ENCODE results near the gene FARP2.
"Not testable (repeated sequence)": the region's sequence is repeated elsewhere in the genome, so short reads cannot be mapped to it uniquely, and the experiment has no call there.

The FARP2 gene

GRCh38 chr2:241363426-241363825, 7.3 kb downstream of the FARP2 start:
- in situ Hi-C loops (cut with MboI; ENCODE audit: low sequenced_read_pairs) = no loop called here

- in situ Hi-C loops (cut with MboI; ENCODE audit: low sequenced_read_pairs) = no loop called here
These were observed 8.7 kb downstream of the FARP2 start for GRCh38 chr2:241364781-241365180.

- in situ Hi-C loops (cut with MboI; ENCODE audit: low sequenced_read_pairs) = no loop called here
These were observed 10.6 kb downstream of the FARP2 start for GRCh38 chr2:241366678-241367077.

- in situ Hi-C loops (cut with MboI; ENCODE audit: low sequenced_read_pairs) = no loop called here
These were observed 12.6 kb downstream of the FARP2 start for GRCh38 chr2:241368643-241369042.

GRCh38 chr2:241372361-241372992, 16.4 kb downstream of the FARP2 start:
- in situ Hi-C loops (cut with MboI; ENCODE audit: low sequenced_read_pairs) = no loop called here

GRCh38 chr2:241373446-241373845, 17.4 kb downstream of the FARP2 start:
- in situ Hi-C loops (cut with MboI; ENCODE audit: low sequenced_read_pairs) = no loop called here

- in situ Hi-C loops (cut with MboI; ENCODE audit: low sequenced_read_pairs) = not testable (repeated sequence)
These were observed 17.8 kb downstream of the FARP2 start for GRCh38 chr2:241373906-241374305.

- in situ Hi-C loops (cut with MboI; ENCODE audit: low sequenced_read_pairs) = no loop called here
These were observed 19.2 kb downstream of the FARP2 start for GRCh38 chr2:241375300-241375699.

GRCh38 chr2:241376808-241377207, 20.7 kb downstream of the FARP2 start:
- in situ Hi-C loops (cut with MboI; ENCODE audit: low sequenced_read_pairs) = no loop called here

GRCh38 chr2:241378816-241379215, 22.7 kb downstream of the FARP2 start:
- in situ Hi-C loops (cut with MboI; ENCODE audit: low sequenced_read_pairs) = no loop called here

- in situ Hi-C loops (cut with MboI; ENCODE audit: low sequenced_read_pairs) = no loop called here
These were observed 23.7 kb downstream of the FARP2 start for GRCh38 chr2:241379481-241380480.

- in situ Hi-C loops (cut with MboI; ENCODE audit: low sequenced_read_pairs) = no loop called here
These were observed 25.8 kb downstream of the FARP2 start for GRCh38 chr2:241381872-241382271.

GRCh38 chr2:241385450-241385849, 29.4 kb downstream of the FARP2 start:
- in situ Hi-C loops (cut with MboI; ENCODE audit: low sequenced_read_pairs) = not testable (repeated sequence)

- in situ Hi-C loops (cut with MboI; ENCODE audit: low sequenced_read_pairs) = no loop called here
These were observed 30.4 kb downstream of the FARP2 start for GRCh38 chr2:241386519-241386918.

GRCh38 chr2:241389697-241390096, 33.6 kb downstream of the FARP2 start:
- in situ Hi-C loops (cut with MboI; ENCODE audit: low sequenced_read_pairs) = no loop called here

- in situ Hi-C loops (cut with MboI; ENCODE audit: low sequenced_read_pairs) = no loop called here
These were observed 34.5 kb downstream of the FARP2 start for GRCh38 chr2:241390301-241391206.

- in situ Hi-C loops (cut with MboI; ENCODE audit: low sequenced_read_pairs) = no loop called here
These were observed 36.0 kb downstream of the FARP2 start for GRCh38 chr2:241391892-241392665.

- in situ Hi-C loops (cut with MboI; ENCODE audit: low sequenced_read_pairs) = not testable (repeated sequence)
These were observed 36.7 kb downstream of the FARP2 start for GRCh38 chr2:241392753-241393152.

- in situ Hi-C loops (cut with MboI; ENCODE audit: low sequenced_read_pairs) = no loop called here
These were observed 37.6 kb downstream of the FARP2 start for GRCh38 chr2:241393524-241394196.

GRCh38 chr2:241396809-241397208, 40.7 kb downstream of the FARP2 start:
- in situ Hi-C loops (cut with MboI; ENCODE audit: low sequenced_read_pairs) = not testable (repeated sequence)

All from HL-60/S4 treated with phorbol 12-myristate 13-acetate at 8.2 ng/mL for 4 days and 3 days (cell line).